HG02678 (cell line): ENCODE data around the gene SIPA1L3.

Experiments
- ATAC-seq: cut with Tn5 transposase; IDR thresholded peaks from one replicate; pipeline ENCODE4 v1.9.1; 2021; ENCODE audit warnings: mild to moderate bottlenecking, moderate library complexity; ENCODE audit not compliant: unreplicated experiment

SIPA1L3 gene

DNA sequence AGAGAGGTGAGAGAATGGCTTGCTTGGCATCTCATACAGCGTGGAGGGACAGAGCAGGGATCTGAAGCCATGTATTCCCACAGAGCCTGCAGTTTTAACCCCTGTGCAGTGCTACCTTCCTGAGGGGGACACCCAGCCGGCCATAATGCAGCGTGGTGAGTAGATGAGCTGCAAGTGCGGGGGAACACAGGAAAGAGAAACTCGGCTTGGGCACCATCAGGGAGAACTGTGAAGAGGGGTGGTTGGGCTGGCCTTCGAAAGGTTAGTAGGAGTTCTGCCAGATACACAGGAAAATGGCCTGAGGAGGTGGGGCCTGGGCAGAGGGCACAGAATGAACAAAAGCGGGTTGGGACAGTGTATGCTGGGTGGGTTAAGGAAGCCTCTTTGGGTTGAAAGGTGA is 88.3 kb downstream of the SIPA1L3 start:
- ATAC-seq: no peak

DNA sequence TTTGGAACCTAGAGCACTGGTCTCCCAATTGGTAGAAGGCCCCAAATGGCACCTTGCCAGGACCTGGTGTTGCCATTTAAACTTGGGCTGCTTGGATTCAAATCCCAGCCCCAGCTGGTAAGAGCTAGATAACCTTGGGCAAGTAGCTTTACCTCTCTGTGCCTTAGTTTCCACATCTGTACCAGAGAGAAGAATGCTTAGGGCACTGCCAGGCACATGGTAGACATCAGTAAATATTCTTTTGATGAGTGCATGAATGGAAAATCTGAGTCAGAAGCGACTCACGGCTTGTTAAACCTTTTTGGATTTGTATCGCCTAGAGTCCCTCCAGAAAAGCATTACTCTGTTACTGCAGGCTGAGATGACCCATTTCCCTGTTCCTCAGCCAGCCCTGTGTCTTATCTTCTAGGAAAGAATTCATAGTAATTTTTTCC is 90.9 kb downstream of the SIPA1L3 start:
- no peak for ATAC-seq

DNA sequence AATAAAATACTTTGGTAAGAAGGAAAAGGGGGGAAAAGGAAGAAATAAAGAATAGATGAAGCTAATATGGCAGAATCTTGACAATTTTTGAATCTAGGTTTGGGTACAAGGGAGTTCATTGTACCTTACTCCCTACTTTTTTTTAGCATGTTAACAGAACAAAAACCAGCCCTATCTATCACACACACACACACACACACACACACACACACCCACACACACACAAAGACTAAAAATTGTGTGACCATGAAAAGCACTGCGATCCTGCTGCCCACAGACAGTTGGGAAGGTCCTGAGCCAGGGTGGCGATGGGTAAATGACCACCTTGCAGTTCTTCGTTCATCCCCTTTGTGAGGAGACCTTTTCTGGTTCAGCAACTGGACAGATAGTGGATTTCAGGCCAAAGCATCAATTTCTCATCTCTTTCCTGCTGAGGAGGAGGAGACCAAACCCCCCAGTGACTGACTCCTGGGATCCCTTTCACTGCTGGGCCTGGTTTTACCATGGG is 91.8 kb downstream of the SIPA1L3 start:
- ATAC-seq: no peak

DNA sequence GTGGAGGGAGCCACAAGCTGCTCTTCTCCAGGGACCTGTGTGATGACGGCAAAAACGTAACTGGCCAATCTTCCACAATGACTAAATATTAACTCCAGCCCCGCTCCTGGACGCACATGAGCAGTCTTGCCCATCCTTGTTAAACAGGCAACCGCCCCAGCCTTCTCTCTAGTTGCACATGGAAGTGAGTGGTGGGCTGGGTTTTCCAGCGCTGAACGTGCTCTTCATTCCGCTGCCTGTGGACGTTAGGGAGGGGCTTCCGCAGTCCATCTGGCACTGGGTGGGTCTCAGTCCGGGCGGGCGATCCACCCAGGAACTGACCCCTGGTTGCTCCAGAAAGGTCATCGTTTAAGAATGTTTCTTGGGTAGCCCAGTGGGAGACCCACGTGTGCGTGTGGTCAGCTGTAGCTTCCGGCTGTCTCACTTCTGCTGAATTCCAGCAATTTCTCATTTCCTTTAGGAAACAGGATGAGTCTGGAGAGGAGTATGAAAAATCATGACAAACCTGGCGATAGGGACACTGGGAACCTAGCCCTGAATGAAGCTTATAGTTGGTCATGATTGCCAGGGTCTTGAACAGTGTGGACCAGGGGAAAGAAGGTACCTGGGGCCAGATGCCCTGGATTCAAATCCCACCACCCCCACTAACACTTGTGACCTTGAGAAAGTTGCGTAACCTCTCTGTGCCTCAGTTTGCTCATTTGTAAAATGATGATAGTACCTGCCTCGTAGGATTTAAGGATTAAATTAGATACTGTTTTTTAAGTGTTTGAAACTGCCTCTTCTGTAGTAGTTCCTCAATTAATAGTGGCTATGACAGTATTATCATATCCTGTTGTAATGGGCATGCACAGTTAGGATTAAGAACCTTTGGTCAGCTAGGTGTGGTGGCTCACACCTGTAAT is 92.6 kb downstream of the SIPA1L3 start:
- ATAC-seq: no peak

DNA sequence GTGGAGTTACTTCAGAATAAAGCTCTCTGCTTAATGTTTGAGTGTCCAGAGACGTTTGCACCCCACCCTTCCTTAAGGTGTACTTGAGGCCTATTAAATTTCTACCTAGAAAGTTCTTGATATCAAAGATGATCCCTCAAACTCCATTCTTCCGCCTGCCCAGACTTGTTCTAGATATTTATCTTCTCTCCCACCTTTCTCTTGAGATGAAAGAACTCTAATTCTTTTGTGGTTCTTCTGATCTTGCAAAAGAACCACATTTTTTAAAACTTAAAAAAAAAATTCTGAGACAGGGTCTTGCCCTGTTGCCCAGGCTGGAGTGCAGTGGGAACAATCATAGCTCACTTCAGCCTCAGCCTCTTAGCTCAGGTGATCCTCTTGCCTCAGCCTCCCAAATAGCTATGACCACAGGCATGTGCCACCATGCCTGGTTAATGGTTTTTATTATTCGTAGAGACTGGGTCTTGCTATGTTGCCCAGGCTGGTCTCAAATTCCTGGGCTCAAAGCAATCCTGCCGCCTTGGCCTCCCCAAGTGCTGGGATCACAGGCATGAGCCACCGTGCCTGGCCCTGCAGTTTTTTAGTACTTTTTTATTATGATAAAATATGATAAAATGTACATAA is 94.3 kb downstream of the SIPA1L3 start:
- no peak for ATAC-seq

DNA sequence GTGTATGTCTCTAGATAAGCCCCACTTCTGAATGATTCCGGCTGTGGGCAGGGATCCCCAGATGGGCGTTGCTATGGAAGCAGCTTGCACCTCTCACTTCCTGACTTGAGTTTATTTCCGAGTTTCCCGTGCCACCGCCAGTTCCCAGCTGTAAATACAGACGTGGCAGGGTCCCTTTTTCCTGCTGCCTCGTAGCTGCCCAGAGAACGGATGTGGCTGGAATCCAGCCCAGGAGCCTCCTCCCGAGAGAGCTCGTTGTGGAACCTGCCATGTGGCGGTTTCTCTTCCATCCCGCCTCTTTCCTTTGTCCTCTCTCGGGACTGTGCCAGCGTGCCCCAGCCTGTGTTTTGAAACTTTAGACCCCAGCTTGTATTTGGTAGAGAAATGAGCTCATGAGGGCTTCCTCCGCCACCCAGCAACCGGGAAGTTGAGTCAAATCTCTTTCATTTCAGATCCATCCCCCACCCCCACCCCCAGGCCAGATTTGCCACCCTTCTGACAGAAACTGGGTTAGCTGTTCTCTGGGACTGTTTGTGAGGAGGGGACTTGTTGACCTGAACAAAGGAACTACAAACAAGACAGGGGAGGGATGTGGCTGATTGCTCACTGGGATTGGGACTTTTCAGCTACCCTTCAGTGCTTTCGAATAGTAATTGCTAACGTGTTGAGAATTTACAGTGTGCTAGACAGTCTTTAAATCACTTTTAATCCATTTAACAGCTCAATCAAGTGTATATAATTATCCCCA is 96.6 kb downstream of the SIPA1L3 start:
- ATAC-seq: no peak

DNA sequence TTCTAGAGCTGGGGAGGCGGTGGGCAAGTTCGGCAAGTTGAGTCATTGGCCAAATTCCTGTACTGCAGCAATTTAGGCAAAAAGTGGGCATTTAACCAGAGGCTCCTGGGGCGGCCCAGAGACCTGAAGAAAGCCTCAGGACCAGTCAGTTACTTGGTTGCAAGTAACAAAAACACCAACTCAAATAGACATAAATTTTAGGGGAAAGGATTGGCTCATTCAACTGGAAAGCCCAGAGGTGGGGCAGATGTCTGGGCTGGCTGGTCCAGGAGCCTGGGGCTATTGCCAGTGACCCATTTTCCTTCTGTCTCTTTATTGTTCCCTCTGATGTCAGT is 97.1 kb downstream of the SIPA1L3 start:
- no peak for ATAC-seq

DNA sequence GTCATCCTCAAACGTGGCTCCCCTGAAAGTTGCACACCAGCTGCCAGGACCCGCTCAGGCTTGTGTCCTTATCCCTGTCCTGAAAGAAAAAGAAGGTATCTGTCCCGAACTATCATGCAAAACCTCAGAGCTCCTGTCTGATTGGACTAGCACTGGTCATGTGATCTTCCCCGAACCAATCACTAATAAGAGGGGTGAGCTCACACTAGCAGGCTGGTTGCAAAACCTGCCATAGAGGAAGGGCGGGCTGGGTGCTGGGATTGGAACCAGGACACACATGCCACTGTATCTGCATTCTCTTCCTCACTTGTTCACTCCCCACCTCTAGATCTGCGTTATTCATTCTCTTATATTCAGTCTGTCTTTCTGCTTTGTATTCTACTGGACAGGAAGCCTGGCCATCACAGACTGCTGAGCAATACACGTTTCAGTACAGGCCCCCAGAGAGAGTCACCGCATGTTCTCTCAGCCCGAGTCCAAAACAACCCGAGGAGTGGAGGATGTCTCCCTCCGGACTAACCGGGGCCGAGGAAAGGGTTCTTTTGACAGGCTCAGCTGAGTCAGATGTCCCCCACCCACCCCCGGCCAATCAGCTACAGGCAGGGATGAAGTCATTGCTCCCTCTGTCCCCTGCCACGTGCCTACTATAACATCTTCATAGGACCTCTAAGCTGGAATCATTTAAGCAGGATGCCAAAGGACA is 97.7 kb downstream of the SIPA1L3 start:
- peak; percentile 75 for ATAC-seq

DNA sequence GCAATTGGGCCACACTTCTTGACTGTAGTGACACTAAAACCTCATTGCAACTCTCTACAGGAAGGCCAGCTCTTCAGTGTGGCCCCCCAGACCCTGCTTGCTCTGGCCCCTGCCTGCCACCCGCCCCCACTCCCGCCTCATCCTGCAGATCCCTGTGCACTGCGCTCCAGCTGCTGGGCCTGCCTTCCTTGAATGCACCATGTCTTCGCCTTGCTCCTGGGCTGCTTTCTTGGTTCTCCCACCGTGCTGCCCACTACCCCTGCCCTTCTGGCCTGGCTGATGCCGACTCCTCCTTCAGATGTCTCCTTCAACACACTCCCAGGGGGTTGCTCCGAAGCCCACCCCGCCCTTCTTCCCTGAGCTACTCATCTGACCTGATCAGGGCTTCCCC is 98.2 kb downstream of the SIPA1L3 start:
- no peak for ATAC-seq

DNA sequence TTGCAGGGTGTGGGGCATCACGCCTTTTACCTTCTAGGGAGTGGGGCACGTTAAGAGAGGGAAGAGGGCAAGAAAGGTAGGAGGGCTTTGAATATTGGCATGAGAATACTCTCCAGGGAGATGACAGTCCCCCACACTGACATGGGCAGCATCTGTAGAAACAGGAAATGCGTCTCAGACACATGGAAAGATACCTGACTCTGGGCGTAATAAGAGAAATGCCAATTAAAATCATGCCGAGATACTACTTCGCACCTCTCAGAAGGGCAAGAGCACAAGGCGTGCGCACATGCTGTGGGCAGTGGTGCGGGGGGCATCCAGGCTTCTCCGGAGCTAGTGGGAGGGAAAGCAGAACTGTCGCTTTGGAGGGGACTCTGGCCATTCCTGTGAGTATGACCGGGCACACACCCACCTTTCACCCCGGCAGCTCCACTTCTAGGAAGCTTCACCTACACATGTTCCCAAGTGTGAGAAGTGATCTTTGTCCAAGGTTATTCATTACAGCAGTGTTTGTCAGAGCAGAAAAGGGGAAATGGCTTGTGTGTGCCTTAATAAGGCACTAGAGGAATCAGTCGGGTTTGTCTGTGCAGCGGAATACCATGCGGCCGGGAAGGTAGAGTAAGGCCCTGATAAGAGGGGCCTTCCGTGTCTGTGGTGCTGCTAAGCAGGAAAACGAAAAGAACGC is 99.5 kb downstream of the SIPA1L3 start:
- ATAC-seq: no peak

DNA sequence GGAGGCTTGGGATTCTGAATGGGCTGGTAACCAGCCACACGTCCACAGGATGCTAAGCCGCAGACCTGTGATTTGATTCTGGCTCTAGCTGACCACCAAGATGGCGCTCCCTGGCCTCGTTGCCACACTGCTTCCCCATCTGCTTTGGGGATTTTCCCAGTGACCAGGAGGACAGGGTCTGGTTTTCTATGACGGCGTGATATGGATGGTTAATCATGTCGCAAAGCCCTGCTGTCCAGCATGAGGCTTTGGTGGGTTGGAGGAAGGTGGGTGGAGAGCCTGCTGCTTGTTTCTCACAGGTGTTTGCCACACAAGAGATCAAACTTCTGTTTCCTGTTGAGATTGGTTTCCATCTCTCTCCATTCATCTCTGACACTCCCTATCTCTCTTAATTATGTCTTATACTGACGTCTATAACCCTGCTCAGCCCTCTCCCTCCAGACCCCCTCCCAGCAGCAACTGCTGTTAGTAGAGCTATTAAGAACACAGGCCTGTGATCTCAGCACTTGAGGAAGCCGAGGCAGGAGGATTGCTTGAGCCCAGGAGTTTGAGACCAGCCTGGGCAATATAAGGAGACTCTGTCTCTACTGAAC is 102.7 kb downstream of the SIPA1L3 start:
- ATAC-seq: no peak

DNA sequence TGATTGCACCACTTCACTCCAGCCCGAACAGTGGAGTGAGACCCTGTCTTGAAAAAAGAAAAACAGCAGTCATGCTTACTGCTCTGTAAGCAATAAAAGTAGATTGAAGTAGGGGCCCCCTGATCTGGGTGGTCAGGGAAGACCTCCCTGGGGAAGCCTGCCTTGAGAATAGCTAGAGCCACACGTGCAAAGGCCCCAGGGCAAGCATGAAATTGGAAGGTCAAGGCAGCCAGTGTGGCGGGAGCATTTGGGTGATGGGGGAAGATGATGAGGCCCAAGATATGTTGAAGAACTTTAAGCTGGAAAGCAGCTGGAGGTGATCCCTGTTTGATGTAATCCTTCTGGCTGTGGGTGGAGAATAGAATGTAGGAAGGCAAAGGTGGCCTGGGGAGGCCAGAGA is 104.4 kb downstream of the SIPA1L3 start:
- no peak for ATAC-seq

DNA sequence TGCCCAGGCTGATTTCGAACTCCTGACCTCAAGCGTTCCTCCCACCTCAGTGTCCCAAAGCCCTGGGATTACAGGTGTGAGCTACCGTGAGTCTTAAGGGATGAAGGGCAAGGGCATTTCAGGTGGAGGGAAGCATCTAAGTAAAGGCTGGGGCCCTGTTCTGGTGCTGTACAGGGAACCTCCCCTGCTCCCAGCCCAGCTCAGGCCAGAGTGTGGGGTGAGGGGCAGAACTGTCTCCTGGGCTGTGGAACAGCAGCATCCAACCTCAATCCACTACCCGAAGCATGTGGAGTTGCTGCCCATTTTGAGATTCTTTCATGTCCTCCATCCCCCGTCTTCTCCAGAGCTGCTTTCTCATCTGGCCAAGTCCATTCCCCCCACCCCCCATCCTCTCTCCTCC is 105.3 kb downstream of the SIPA1L3 start:
- ATAC-seq: no peak

DNA sequence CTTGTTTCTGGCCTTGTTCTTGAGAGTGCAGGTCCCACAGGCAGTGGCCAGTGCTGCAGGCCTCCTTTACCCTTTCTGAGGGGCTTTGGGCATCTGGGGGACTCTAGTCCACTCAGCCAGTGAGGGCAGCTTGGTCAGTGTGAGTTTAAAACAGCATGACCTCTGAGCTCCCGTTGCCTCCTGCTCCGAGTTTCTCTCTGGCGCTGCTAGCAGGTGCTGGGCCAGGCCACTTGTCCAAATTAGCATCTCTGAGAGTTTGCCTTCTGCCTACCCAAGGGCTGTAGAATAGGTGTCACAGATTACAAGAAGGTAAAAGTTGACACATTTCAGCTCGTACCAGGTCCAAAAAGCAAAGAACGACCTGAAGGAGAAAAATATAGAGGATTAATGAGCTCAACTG is 105.9 kb downstream of the SIPA1L3 start:
- ATAC-seq: no peak

DNA sequence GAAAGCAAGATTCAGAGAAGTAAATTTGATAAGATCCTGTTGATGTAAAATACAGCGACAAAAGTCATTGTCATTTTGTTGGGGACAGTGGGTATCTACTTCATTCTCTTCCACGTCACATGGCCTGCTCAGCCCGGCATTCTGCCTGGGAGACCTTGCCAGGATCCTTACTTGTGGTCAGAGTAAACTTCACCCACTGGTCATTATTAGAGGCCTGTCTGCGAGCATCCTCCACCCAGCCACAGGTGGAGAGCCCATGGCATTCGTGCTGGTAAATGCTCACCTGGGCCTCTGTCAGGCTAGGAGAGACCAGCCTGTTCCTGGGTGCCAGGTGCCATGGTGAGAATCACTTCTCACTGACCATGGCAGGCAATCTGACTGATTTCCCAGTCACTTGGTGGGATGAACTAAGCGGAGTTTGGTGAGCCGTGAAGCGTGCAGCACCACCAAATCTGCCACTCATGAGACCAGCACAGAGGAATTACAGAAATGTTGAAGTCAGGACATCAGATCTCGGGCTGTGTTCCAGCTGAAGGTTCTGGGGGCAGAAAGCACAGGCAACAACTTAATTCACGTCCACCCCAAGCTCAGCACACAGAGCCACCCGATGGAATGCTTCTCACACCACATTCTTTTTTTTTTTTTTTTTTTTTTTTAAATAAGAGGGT is 107.0 kb downstream of the SIPA1L3 start:
- no peak for ATAC-seq

DNA sequence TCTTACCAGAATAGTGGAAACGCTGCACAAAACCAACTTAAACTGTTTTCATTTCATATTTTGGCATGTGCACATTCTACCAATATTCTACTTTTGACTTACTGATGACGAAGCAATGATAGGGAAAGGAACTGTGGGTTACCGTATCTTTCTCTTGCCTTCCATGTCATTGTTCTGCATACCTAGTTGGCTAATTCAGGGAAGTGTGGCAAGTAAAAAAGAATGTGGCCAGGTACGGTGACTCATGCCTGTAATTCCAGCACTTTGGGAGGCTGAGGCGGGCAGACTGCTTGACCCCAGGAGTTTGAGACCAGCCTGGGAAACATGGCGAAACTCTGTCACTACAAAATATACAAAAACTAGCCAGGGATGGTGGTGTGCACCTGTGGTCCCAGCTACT is 108.2 kb downstream of the SIPA1L3 start:
- ATAC-seq: no peak

DNA sequence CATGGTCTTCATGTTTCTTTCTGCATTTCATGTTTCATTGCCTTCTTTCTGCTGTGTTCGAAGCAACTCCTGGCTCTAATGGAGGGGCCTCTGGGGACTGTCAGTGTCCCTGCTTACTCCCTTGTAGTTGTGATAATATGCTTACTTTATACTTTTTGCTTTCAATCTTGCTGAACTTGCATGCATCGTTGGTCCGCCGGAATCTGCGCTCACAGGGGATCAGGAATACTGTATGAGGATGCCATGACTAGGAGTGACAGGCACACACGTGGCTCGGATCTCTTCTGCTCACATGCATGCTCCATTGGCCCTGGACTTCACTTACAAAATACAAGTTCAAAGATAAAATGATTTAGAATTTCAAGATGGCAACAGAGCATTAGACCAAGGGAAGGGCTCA is 108.8 kb downstream of the SIPA1L3 start:
- no peak for ATAC-seq

DNA sequence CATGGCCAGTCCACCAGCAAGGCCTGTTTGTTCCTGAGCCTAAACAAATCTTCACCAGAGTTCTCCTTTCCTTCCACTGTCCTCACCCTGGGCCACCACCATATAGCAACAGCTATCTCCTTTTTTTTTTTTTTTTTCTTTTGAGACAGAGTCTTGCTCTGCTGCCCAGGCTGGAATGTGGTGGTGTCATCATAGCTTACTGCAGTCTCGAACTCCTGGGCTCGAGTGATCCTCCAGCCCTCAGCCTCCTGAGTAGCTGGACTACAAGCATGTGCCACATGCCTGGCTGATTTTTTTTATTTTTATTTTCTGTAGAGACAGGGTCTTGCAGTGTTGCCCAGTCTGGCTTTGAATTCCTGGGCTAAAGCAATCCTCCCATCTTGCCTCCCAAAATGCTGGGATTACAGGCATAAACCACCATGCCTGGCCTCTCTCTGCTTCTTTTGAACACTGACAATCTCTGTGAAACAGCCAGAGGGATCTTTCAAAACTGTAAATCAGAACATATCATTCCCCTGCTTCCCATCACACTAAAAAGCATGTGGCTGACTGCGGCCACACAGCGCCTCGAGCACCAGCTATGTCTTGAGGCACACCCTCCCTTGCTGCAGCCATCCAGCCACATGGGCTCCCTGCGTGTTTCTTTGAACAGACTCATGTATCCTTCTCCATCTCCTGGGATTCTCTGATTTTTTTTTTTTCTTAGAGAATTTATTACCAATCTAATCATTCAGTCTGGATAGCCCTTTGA is 110.6 kb downstream of the SIPA1L3 start:
- no peak for ATAC-seq
